Endodermal cell (in vitro differentiated cells): Measurements from ENCODE around the gene SCRN2. TPM values are rescaled to one million over a fixed set of nuclear protein-coding genes. Genes with fewer than 3 reads are reported as not detected.

ENCODE experiments used
- DNase-seq: peaks from one replicate; pipeline ENCODE4 v3.0.0-alpha.2; 2017
- H3K27ac ChIP-seq: 2 replicates; pipeline ENCODE4 v1.5.1; 2013; ENCODE audit warnings: mild to moderate bottlenecking, low read depth, low read length, moderate library complexity
- H3K27me3 ChIP-seq: 2 replicates; pipeline ENCODE4 v1.6.1; 2013; ENCODE audit warnings: mild to moderate bottlenecking, low read length, moderate library complexity; ENCODE audit not compliant: insufficient read depth, control insufficient read depth, poor library complexity, severe bottlenecking
- H3K36me3 ChIP-seq: 2 replicates; pipeline ENCODE4 v1.7.0; 2013; ENCODE audit warnings: mild to moderate bottlenecking, low read length, moderate library complexity; ENCODE audit not compliant: control insufficient read depth, insufficient read depth
- H3K4me1 ChIP-seq: one replicate; pipeline ENCODE4 v1.7.0; 2013; ENCODE audit warnings: low read length; ENCODE audit not compliant: control insufficient read depth, insufficient read depth
- H3K4me3 ChIP-seq: 2 replicates; pipeline ENCODE4 v1.5.1; 2013; ENCODE audit warnings: mild to moderate bottlenecking, low read length, moderate library complexity
- H3K9ac ChIP-seq: 2 replicates; pipeline ENCODE4 v1.6.1; 2013; ENCODE audit warnings: mild to moderate bottlenecking, low read length, moderate library complexity; ENCODE audit not compliant: poor library complexity, severe bottlenecking; ENCODE audit errors: extremely low read depth
- H3K9me3 ChIP-seq: 2 replicates; pipeline ENCODE4 v1.6.1; 2013; ENCODE audit warnings: mild to moderate bottlenecking, low read length, moderate library complexity; ENCODE audit not compliant: control insufficient read depth
- H3K27ac Mint-ChIP-seq: 2 replicates; pipeline ENCODE4 v1.8.0; 2020; ENCODE audit warnings: mixed read lengths
- H3K27me3 Mint-ChIP-seq: 2 replicates; pipeline ENCODE4 v1.8.0; 2021; ENCODE audit warnings: mild to moderate bottlenecking, mixed read lengths; ENCODE audit not compliant: insufficient read depth
- H3K36me3 Mint-ChIP-seq: 2 replicates; pipeline ENCODE4 v1.8.0; 2020; ENCODE audit warnings: low read depth, mixed read lengths
- H3K4me1 Mint-ChIP-seq: 2 replicates; pipeline ENCODE4 v1.8.0; 2020; ENCODE audit warnings: mixed read lengths
- H3K4me3 Mint-ChIP-seq: 2 replicates; pipeline ENCODE4 v1.8.0; 2020; ENCODE audit warnings: mild to moderate bottlenecking, moderate library complexity, mixed read lengths
- H3K9me3 Mint-ChIP-seq: 2 replicates; pipeline ENCODE4 v1.8.0; 2020; ENCODE audit warnings: mild to moderate bottlenecking, mixed read lengths
- WGBS, 2 experiments: methylation state at CpG; one replicate each; pipeline versions ENCODE4 v1.1.5 to v1.1.7; 2013; ENCODE audit warnings: missing lambda C conversion rate in 2 of 2, mixed read lengths in 1 of 2; ENCODE audit not compliant: insufficient coverage in 1 of 2, insufficient read length in 1 of 2; 5-methylcytosine and 5-hydroxymethylcytosine counted together
- total RNA-seq, 2 donors: library from RNA; stranded (reverse); fragmentation: NEBNext Ultra II Directional in 1 of 2; extraction: Animal tissue kit (Norgen Biotek cat#: 25700) in 1 of 2; gene quantifications; 2 replicates in 1 of 2; 3 replicates in 1 of 2; pipeline ENCODE4 v1.2.1, GENCODE V29; 2021
- TF ChIP-seq, protein P1 (sequence below): fragments of 200-600 bp; sonication (generic); conservative IDR thresholded peaks from 2 replicates; pipeline ENCODE4 v1.5.0; 2021; ENCODE audit warnings: antibody characterized with exemption, mild to moderate bottlenecking

SCRN2 gene
- total RNA-seq, 2 donors from 2014 or later = 54.5 to 71.9 TPM

DNA sequence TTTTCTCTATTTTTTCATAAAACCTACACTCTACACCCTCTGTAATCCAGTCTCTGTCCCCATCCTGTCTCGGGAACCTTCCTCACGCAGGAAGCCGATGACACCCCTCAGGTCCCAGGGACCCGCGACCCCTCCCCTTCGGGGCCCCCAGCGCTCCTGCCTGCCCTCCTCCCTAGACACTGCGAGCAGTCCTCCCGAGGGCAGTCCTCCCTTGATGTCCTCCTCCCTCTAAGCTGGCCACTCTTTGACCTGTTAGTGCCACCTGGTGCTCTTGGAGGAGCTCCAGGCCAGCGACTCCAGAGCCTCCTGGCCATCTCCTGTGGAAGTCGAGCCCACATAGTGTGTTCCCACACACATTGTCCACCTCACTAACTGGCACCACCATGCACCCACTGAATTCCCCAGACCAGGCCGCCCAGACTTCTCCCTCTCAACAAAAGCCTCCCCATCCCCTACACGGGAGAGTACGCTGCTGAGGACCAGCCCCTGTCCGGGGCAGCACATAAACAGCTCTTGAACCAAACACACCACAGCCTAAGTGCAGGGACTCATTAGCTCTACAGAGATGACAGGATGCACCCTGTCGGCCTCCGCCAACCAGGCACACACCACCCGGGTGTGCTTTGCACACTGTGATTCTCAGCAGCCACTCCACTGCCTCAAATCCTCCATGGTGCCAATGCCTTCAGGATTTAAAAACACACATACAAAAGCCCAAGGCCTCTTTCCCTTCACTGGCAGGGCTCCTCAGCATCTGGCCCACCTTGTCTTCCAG lies 28.7 kb downstream of the SCRN2 start:
- H3K9me3 Mint-ChIP-seq = no peaks in the 10 kb centered on the region
- WGBS, 2 experiments = 83 to 90% methylated on average over 9 to 18 of the region's 18 CpGs
- Histone ChIP-seq H3K27me3 (no peaks in the 10 kb centered on the region), H3K9me3 (no peaks in the 10 kb centered on the region), H3K9ac (no peak overlapping the region), H3K36me3 (peaks cover 20% of the 10 kb centered on the region), H3K4me3 (no peak overlapping the region), H3K4me1 (no peaks in the 10 kb centered on the region), H3K27ac (no peak overlapping the region)
- no peak overlapping the region for H3K27ac Mint-ChIP-seq
- no peak overlapping the region for H3K4me3 Mint-ChIP-seq
- peak; percentile 32 for DNase-seq
- peaks cover 31% of the 10 kb centered on the region for H3K36me3 Mint-ChIP-seq
- no peaks in the 10 kb centered on the region for H3K27me3 Mint-ChIP-seq
- H3K4me1 Mint-ChIP-seq = peaks cover 2% of the 10 kb centered on the region
- TF ChIP-seq, protein P1, sequence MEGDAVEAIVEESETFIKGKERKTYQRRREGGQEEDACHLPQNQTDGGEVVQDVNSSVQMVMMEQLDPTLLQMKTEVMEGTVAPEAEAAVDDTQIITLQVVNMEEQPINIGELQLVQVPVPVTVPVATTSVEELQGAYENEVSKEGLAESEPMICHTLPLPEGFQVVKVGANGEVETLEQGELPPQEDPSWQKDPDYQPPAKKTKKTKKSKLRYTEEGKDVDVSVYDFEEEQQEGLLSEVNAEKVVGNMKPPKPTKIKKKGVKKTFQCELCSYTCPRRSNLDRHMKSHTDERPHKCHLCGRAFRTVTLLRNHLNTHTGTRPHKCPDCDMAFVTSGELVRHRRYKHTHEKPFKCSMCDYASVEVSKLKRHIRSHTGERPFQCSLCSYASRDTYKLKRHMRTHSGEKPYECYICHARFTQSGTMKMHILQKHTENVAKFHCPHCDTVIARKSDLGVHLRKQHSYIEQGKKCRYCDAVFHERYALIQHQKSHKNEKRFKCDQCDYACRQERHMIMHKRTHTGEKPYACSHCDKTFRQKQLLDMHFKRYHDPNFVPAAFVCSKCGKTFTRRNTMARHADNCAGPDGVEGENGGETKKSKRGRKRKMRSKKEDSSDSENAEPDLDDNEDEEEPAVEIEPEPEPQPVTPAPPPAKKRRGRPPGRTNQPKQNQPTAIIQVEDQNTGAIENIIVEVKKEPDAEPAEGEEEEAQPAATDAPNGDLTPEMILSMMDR = no peak

DNA sequence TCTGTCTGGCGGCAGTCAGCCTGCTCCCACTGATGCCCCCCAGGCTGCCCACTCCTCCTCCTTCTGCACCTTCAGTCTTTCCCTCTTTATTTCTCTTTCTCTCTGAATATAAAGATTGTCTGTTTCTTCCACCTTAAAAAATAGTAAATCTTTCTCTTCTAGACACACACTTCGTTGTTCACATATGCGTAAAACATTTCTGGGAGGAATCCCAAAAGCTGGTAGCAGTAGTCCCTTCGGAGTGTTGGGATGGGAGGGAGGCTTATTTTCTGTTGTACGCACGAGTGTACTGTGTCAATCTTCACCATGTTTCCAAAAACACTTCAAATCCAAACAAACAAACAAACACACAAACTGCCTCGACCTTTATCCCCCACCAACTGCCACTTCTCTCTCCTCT lies 29.4 kb downstream of the SCRN2 start:
- peaks cover 2% of the 10 kb centered on the region for H3K4me1 Mint-ChIP-seq
- H3K27ac Mint-ChIP-seq = no peak overlapping the region
- H3K9me3 ChIP-seq = no peaks in the 10 kb centered on the region
- no peak for DNase-seq
- H3K4me1 ChIP-seq = no peaks in the 10 kb centered on the region
- no peak overlapping the region for H3K4me3 Mint-ChIP-seq
- H3K4me3 ChIP-seq = no peak overlapping the region
- H3K36me3 ChIP-seq = peaks cover 16% of the 10 kb centered on the region
- H3K9me3 Mint-ChIP-seq = no peaks in the 10 kb centered on the region
- no peak overlapping the region for H3K9ac ChIP-seq
- no peak overlapping the region for H3K27ac ChIP-seq
- WGBS, 2 experiments = 76 to 78% methylated on average over 4 to 5 of the region's 7 CpGs
- peaks cover 27% of the 10 kb centered on the region for H3K36me3 Mint-ChIP-seq
- TF ChIP-seq, protein P1 = no peak
- H3K27me3 ChIP-seq = no peaks in the 10 kb centered on the region
- no peaks in the 10 kb centered on the region for H3K27me3 Mint-ChIP-seq

DNA sequence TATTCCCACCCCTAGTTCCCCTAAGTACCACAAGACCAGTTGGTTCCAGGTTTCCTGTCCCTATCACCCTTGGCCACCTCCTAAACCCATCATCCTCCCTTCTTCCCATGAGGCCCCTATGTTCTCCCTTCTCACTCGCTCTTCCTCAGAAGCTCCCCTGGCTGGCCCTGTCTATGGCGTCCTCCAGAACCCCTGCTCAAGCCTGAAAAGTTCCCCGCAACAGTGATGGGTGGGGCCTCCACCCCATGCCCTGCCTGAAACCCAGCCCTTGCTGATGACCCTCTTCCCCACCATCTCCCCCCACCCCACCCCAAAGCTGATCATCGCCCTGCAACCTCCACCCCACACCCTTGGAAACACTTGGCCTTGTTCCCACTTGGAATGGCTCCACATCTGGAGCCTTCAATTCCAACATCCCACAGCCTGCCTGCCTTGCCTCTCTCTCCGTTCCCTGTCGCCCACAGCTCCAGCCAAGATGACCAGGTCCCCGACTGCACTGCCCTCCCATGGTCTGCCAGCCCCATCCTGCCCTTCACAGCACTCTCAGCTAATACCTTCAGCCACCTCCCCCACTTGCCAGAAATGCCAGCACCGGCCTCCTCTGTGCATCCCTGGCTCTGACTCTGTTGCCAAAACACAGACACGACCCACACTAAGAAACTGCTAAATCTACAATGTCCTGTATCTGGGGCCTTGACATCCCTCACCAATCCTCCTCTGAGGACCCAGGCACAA lies 30.0 kb downstream of the SCRN2 start:
- no peaks in the 10 kb centered on the region for H3K9me3 Mint-ChIP-seq
- no peak overlapping the region for H3K4me3 ChIP-seq
- peak overlapping the region; percentile 13 for H3K27ac Mint-ChIP-seq
- WGBS, 2 experiments = 80 to 94% methylated on average over 3 to 9 of the region's 9 CpGs
- TF ChIP-seq, protein P1 = no peak
- H3K36me3 Mint-ChIP-seq = peaks cover 25% of the 10 kb centered on the region
- H3K36me3 ChIP-seq = peaks cover 15% of the 10 kb centered on the region
- H3K9me3 ChIP-seq = no peaks in the 10 kb centered on the region
- no peak overlapping the region for H3K9ac ChIP-seq
- no peak overlapping the region for H3K27ac ChIP-seq
- H3K27me3 ChIP-seq = no peaks in the 10 kb centered on the region
- H3K27me3 Mint-ChIP-seq = no peaks in the 10 kb centered on the region
- no peaks in the 10 kb centered on the region for H3K4me1 ChIP-seq
- peaks cover 2% of the 10 kb centered on the region for H3K4me1 Mint-ChIP-seq
- H3K4me3 Mint-ChIP-seq = no peak overlapping the region
- peak; percentile 39 for DNase-seq
